PC-9 (cell line): ENCODE results near the gene CALML6.

Experiments
- EZH2 ChIP-seq: fragments of 200-600 bp; sonication (generic); IDR thresholded peaks from 2 replicates; pipeline ENCODE4 v1.8.0; 2017; ENCODE audit warnings: antibody characterized with exemption, low read depth
- TF ChIP-seq, protein P1 (sequence below): fragments of 200-600 bp; sonication (generic); conservative IDR thresholded peaks from 2 replicates; pipeline ENCODE4 v1.6.1; 2017; ENCODE audit warnings: mixed run types, antibody characterized with exemption, mild to moderate bottlenecking, moderate library complexity

DNA sequence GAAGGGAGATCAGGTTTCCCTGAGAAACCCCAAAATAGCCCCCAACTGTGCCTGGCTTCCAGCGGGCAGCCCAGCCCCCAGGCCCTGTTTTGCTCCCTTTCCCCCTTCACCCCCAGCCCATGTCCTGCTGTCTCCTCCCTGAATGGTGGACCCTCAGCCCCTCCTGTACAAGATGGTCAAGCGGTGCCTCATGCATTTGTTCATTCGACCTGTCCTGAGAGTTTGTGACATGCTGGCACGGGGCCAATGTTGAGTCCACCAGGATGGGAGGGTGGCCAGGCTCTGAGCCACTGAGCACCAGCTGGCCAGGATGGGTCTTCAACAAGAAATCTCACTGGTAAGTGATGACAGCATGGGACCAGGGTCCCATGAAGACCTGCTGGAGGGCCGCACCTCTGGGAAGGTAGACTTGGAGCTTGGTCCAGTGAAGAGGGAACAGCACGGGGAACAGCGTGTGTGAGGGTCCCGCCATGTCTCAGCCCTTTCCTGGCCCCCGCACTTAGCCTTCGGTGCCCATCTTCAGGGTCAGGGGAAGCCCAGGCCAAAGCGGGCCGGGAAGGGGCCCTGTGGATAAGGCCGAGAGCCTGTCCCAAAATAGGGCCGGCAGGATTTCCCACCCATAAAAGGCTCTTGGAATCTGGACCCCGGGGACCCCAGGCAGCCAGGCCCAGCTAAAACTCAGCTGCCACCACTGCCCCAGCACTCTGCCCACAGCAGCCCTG, at the start of gene CALML6:
- TF ChIP-seq, protein P1, sequence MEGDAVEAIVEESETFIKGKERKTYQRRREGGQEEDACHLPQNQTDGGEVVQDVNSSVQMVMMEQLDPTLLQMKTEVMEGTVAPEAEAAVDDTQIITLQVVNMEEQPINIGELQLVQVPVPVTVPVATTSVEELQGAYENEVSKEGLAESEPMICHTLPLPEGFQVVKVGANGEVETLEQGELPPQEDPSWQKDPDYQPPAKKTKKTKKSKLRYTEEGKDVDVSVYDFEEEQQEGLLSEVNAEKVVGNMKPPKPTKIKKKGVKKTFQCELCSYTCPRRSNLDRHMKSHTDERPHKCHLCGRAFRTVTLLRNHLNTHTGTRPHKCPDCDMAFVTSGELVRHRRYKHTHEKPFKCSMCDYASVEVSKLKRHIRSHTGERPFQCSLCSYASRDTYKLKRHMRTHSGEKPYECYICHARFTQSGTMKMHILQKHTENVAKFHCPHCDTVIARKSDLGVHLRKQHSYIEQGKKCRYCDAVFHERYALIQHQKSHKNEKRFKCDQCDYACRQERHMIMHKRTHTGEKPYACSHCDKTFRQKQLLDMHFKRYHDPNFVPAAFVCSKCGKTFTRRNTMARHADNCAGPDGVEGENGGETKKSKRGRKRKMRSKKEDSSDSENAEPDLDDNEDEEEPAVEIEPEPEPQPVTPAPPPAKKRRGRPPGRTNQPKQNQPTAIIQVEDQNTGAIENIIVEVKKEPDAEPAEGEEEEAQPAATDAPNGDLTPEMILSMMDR, result no peak
- TF ChIP-seq EZH2, result no peak
